Liver (tissue), 9 donors: ENCODE results near the gene TMEM176B. TPM values are rescaled to one million over a fixed set of nuclear protein-coding genes. Genes with fewer than 3 reads are reported as not detected.

Experiments
- DNase-seq: peaks from one replicate; pipeline ENCODE4 v3.0.0-alpha.2; 2017; ENCODE audit warnings: low spot score
- H3K27ac ChIP-seq, 2 donors: one replicate each; pipeline ENCODE4 v1.7.0; 2013; ENCODE audit warnings: inconsistent platforms in 2 of 2, low read length in 2 of 2, control low read depth in 1 of 2, low read depth in 1 of 2, mild to moderate bottlenecking in 1 of 2
- H3K27me3 ChIP-seq, 4 donors: one replicate each; pipeline versions ENCODE4 v1.6.1 to v1.7.0; 2013; ENCODE audit warnings: low read length in 3 of 4, inconsistent platforms in 1 of 4, mild to moderate bottlenecking in 1 of 4, moderate library complexity in 1 of 4; ENCODE audit not compliant: control insufficient read depth in 4 of 4, insufficient read depth in 4 of 4
- H3K36me3 ChIP-seq, 4 donors: one replicate each; pipeline versions ENCODE4 v1.6.1 to v1.7.0; 2013; ENCODE audit warnings: low read length in 3 of 4, mild to moderate bottlenecking in 3 of 4, low read depth in 1 of 4, moderate library complexity in 1 of 4; ENCODE audit not compliant: control insufficient read depth in 4 of 4, insufficient read depth in 3 of 4
- H3K4me1 ChIP-seq, 4 donors: one replicate each; pipeline versions ENCODE4 v1.6.1 to v1.7.0; 2013; ENCODE audit warnings: low read length in 3 of 4, mild to moderate bottlenecking in 3 of 4, moderate library complexity in 1 of 4; ENCODE audit not compliant: control insufficient read depth in 4 of 4, insufficient read depth in 4 of 4
- H3K4me3 ChIP-seq, 3 donors: one replicate each; pipeline versions ENCODE4 v1.6.1 to v1.7.0; 2013; ENCODE audit warnings: low read length in 3 of 3, control low read depth in 1 of 3, low read depth in 1 of 3, mild to moderate bottlenecking in 1 of 3
- H3K9ac ChIP-seq, 2 donors: one replicate each; pipeline ENCODE4 v1.7.0; 2013; ENCODE audit warnings: low read length in 2 of 2, mild to moderate bottlenecking in 2 of 2, moderate library complexity in 2 of 2, control low read depth in 1 of 2, low read depth in 1 of 2
- H3K9me3 ChIP-seq, 4 donors: one replicate each; pipeline versions ENCODE4 v1.6.1 to v1.7.0; 2013; ENCODE audit warnings: low read length in 3 of 4; ENCODE audit not compliant: control insufficient read depth in 4 of 4
- EGR1 ChIP-seq, 2 donors: IDR thresholded peaks; 2 replicates each; pipeline ENCODE4 v1.6.1; 2016 to 2018; ENCODE audit warnings: antibody characterized with exemption in 2 of 2, low read depth in 2 of 2
- FOXA1 ChIP-seq: IDR thresholded peaks from 2 replicates; pipeline ENCODE4 v1.6.1; 2016; ENCODE audit warnings: antibody characterized with exemption
- FOXA2 ChIP-seq: IDR thresholded peaks from 2 replicates; pipeline ENCODE4 v1.6.1; 2016; ENCODE audit warnings: antibody characterized with exemption
- GABPA ChIP-seq, 2 donors: IDR thresholded peaks in 1 of 2; conservative IDR thresholded peaks in 1 of 2; 2 replicates each; pipeline ENCODE4 v1.6.1; 2016; ENCODE audit warnings: antibody characterized with exemption in 2 of 2, mild to moderate bottlenecking in 1 of 2, moderate library complexity in 1 of 2
- HNF4A ChIP-seq, 2 donors: conservative IDR thresholded peaks; 2 replicates each; pipeline ENCODE4 v1.6.1; 2016; ENCODE audit warnings: antibody characterized with exemption in 2 of 2, mild to moderate bottlenecking in 2 of 2
- HNF4G ChIP-seq: IDR thresholded peaks from 2 replicates; pipeline ENCODE4 v1.6.1; 2016; ENCODE audit warnings: antibody characterized with exemption
- JUND ChIP-seq, 2 donors: IDR thresholded peaks; 2 replicates each; pipeline ENCODE4 v1.6.1; 2016; ENCODE audit warnings: antibody characterized with exemption in 2 of 2
- MAX ChIP-seq: IDR thresholded peaks from 2 replicates; pipeline ENCODE4 v1.6.1; 2016; ENCODE audit warnings: antibody characterized with exemption
- NR2F2 ChIP-seq: IDR thresholded peaks from 2 replicates; pipeline ENCODE4 v1.6.1; 2016; ENCODE audit warnings: antibody characterized with exemption
- RAD21 ChIP-seq, 2 donors: IDR thresholded peaks; 2 replicates each; pipeline ENCODE4 v1.6.1; 2016; ENCODE audit warnings: antibody characterized with exemption in 2 of 2, mild to moderate bottlenecking in 2 of 2
- RXRA ChIP-seq, 2 donors: IDR thresholded peaks; 2 replicates each; pipeline ENCODE4 v1.6.1; 2017 to 2018; ENCODE audit warnings: antibody characterized with exemption in 2 of 2, mild to moderate bottlenecking in 1 of 2
- SP1 ChIP-seq: IDR thresholded peaks from 2 replicates; pipeline ENCODE4 v1.6.1; 2018; ENCODE audit warnings: antibody characterized with exemption, mild to moderate bottlenecking
- TAF1 ChIP-seq: conservative IDR thresholded peaks from 2 replicates; pipeline ENCODE4 v1.6.1; 2016; ENCODE audit warnings: antibody characterized with exemption, mild to moderate bottlenecking
- YY1 ChIP-seq: IDR thresholded peaks from 2 replicates; pipeline ENCODE4 v1.6.1; 2016; ENCODE audit warnings: antibody characterized with exemption, mild to moderate bottlenecking
- ZBTB33 ChIP-seq: IDR thresholded peaks from 2 replicates; pipeline ENCODE4 v1.6.1; 2016; ENCODE audit warnings: antibody characterized with exemption
- WGBS: extraction: QIAGEN DNeasy Blood & Tissue Kit; methylation state at CpG from one replicate; pipeline ENCODE4 v1.1.7; 2013; 5-methylcytosine and 5-hydroxymethylcytosine counted together
- polyA plus RNA-seq, 2 donors: library from polyadenylated mRNA; stranded (reverse) in 1 of 2; unstranded in 1 of 2; fragments of 200-250 nt in 1 of 2; fragments of >200 nt in 1 of 2; fragmentation: Nextera tagmentation in 1 of 2; extraction: Ambion mirVana in 1 of 2; gene quantifications; one replicate each; pipeline versions ENCODE4 v1.2.1 to v1.2.3, GENCODE V29; 2013 to 2015
- total RNA-seq, 2 donors: library from RNA; depleted of rRNA; stranded (reverse); fragments of >200 nt; gene quantifications; one replicate each; pipeline ENCODE4 v1.2.3, GENCODE V29; 2014
- TF ChIP-seq, protein P1 (sequence below): IDR thresholded peaks from 2 replicates; pipeline ENCODE4 v1.6.1; 2016; ENCODE audit warnings: antibody characterized with exemption
- TF ChIP-seq, protein P2 (sequence below): fragments of 150-350 bp; IDR thresholded peaks from 2 replicates; pipeline ENCODE4 v1.5.1; 2017; ENCODE audit warnings: improper control_type of control experiment, low read depth, low read length; ENCODE audit not compliant: missing input control
- TF ChIP-seq, protein P3 (sequence below): IDR thresholded peaks from 2 replicates; pipeline ENCODE4 v1.6.1; 2016; ENCODE audit warnings: antibody characterized with exemption, mild to moderate bottlenecking
- donor health status: healthy.
- donor health status: healthy.
- donor health status: healthy.
- donor health status: healthy.
- donor health status: healthy.

The TMEM176B gene
- total and polyA plus RNA-seq, 4 donors = 382 to 1,317 (median 999) TPM

- Histone ChIP-seq H3K9me3 (no peaks in the 10 kb centered on the region), H3K4me1 (peaks cover 5 to 36% (median 21%) of the 10 kb centered on the region in 4 donors), H3K36me3 (peaks cover 10 to 55% (median 39%) of the 10 kb centered on the region in 4 donors), H3K27me3 (no peaks in the 10 kb centered on the region), H3K9ac (no peak overlapping the region), H3K4me3 (no peak overlapping the region), H3K27ac (peak overlapping the region in 1 of 2 donors; percentile 16)
- 91% methylated on average over 5 of the region's 5 CpGs for WGBS
- DNase-seq = no peak
- no peak for TF ChIP-seq TAF1
- TF ChIP-seq, protein P1, sequence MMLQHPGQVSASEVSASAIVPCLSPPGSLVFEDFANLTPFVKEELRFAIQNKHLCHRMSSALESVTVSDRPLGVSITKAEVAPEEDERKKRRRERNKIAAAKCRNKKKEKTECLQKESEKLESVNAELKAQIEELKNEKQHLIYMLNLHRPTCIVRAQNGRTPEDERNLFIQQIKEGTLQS = no peak
- no peak for TF ChIP-seq HNF4A (conservative IDR thresholded peaks at IDR 0.05)
- TF ChIP-seq RXRA (IDR thresholded peaks at IDR 0.05) = no peak
- TF ChIP-seq NR2F2 = no peak
- TF ChIP-seq RAD21 (IDR thresholded peaks at IDR 0.05) = no peak
- TF ChIP-seq, protein P2, sequence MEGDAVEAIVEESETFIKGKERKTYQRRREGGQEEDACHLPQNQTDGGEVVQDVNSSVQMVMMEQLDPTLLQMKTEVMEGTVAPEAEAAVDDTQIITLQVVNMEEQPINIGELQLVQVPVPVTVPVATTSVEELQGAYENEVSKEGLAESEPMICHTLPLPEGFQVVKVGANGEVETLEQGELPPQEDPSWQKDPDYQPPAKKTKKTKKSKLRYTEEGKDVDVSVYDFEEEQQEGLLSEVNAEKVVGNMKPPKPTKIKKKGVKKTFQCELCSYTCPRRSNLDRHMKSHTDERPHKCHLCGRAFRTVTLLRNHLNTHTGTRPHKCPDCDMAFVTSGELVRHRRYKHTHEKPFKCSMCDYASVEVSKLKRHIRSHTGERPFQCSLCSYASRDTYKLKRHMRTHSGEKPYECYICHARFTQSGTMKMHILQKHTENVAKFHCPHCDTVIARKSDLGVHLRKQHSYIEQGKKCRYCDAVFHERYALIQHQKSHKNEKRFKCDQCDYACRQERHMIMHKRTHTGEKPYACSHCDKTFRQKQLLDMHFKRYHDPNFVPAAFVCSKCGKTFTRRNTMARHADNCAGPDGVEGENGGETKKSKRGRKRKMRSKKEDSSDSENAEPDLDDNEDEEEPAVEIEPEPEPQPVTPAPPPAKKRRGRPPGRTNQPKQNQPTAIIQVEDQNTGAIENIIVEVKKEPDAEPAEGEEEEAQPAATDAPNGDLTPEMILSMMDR = no peak
- TF ChIP-seq FOXA2 = no peak
- TF ChIP-seq YY1 = no peak
- no peak for TF ChIP-seq HNF4G
- no peak for TF ChIP-seq SP1
- TF ChIP-seq, protein P3, sequence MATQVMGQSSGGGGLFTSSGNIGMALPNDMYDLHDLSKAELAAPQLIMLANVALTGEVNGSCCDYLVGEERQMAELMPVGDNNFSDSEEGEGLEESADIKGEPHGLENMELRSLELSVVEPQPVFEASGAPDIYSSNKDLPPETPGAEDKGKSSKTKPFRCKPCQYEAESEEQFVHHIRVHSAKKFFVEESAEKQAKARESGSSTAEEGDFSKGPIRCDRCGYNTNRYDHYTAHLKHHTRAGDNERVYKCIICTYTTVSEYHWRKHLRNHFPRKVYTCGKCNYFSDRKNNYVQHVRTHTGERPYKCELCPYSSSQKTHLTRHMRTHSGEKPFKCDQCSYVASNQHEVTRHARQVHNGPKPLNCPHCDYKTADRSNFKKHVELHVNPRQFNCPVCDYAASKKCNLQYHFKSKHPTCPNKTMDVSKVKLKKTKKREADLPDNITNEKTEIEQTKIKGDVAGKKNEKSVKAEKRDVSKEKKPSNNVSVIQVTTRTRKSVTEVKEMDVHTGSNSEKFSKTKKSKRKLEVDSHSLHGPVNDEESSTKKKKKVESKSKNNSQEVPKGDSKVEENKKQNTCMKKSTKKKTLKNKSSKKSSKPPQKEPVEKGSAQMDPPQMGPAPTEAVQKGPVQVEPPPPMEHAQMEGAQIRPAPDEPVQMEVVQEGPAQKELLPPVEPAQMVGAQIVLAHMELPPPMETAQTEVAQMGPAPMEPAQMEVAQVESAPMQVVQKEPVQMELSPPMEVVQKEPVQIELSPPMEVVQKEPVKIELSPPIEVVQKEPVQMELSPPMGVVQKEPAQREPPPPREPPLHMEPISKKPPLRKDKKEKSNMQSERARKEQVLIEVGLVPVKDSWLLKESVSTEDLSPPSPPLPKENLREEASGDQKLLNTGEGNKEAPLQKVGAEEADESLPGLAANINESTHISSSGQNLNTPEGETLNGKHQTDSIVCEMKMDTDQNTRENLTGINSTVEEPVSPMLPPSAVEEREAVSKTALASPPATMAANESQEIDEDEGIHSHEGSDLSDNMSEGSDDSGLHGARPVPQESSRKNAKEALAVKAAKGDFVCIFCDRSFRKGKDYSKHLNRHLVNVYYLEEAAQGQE = no peak
- no peak for TF ChIP-seq MAX
- no peak for TF ChIP-seq ZBTB33
- TF ChIP-seq JUND (IDR thresholded peaks at IDR 0.05) = no peak
- TF ChIP-seq FOXA1 = no peak
- TF ChIP-seq EGR1 (IDR thresholded peaks at IDR 0.05; ENCODE audit: low read depth in 2 of 2) = no peak
- no peak for TF ChIP-seq GABPA (IDR thresholded peaks at IDR 0.05 in 1 of 2, conservative IDR thresholded peaks at IDR 0.05 in 1 of 2)
Observed at GRCh38 chr7:150791304-150791703, 8.9 kb downstream of the TMEM176B start.
